ENCODE results near the gene STARD5. TPM values are rescaled to one million over a fixed set of nuclear protein-coding genes. Genes with fewer than 3 reads are reported as not detected.
A peak's percentile ranks its signal among the peaks of the same experiment; 100 is the strongest.

Gene STARD5
- total RNA-seq, 4 donors from 2014 or later = 11.2 to 54.5 (median 41.3) TPM

GRCh38 chr15:81265256-81265943 is 58.5 kb downstream of the STARD5 start:
- Histone ChIP-seq H3K36me3 (no peaks in the 10 kb centered on the region), H3K4me1 (peaks cover 4 to 11% (median 7%) of the 10 kb centered on the region in 4 donors), H3K4me3 (peak overlapping the region in 1 of 4 donors; percentile 6), H3K27me3 (peaks cover 8% of the 10 kb centered on the region), H3K27ac (no peak overlapping the region), H3K9me3 (no peaks in the 10 kb centered on the region)
- no peak for TF ChIP-seq EP300 (IDR thresholded peaks at IDR 0.05; ENCODE audit: low read depth)
- no peak for TF ChIP-seq CTCF (IDR thresholded peaks at IDR 0.05)
- TF ChIP-seq POLR2A (IDR thresholded peaks at IDR 0.05) = no peak
- TF ChIP-seq POLR2AphosphoS5 (IDR thresholded peaks at IDR 0.05) = no peak
- in situ Hi-C loops (cut with MboI; ENCODE audit: low pct_ligation_motif_present in 1 of 4, low pct_unique_long_range_greater_than_20kb in 1 of 4, low sequenced_read_pairs in 3 of 4) (loop anchor here (5.0 to 25.0 kb wide), 10 partner anchors 111 to 803 kb away; partner anchors contain the start of gene MESD (in 2 of the 4)), intact Hi-C loops (cut with DNase I; ENCODE audit: low total_unique reads) (loop anchor here (5.0 to 10.0 kb wide), 3 partner anchors 59 to 288 kb away; partner anchors contain the start of gene STARD5)
- DNase-seq = no peak
- 33 to 42% methylated on average over 5 to 12 of the region's 12 CpGs for WGBS, 2 donors (ENCODE audit: low coverage in 1 of 2)

- WGBS, 2 donors (ENCODE audit: low coverage in 1 of 2) = 79 to 83% methylated on average over 6 of the region's 6 CpGs
- no peak for DNase-seq
- no peaks in the 10 kb centered on the region for H3K36me3 ChIP-seq
- no peak overlapping the region for H3K4me3 ChIP-seq
- H3K9me3 ChIP-seq = no peaks in the 10 kb centered on the region
- TF ChIP-seq POLR2AphosphoS5 (IDR thresholded peaks at IDR 0.05) (no peak), EP300 (IDR thresholded peaks at IDR 0.05; ENCODE audit: low read depth) (no peak), POLR2A (IDR thresholded peaks at IDR 0.05) (no peak), CTCF (IDR thresholded peaks at IDR 0.05) (no peak)
- in situ Hi-C loops (cut with MboI; ENCODE audit: low pct_ligation_motif_present in 1 of 4, low pct_unique_long_range_greater_than_20kb in 1 of 4, low sequenced_read_pairs in 3 of 4) (loop anchor here (10.0 to 25.0 kb wide), 8 partner anchors 109 to 802 kb away; partner anchors contain the start of gene MESD (in 2 of the 4)), intact Hi-C loops (cut with DNase I; ENCODE audit: low total_unique reads) (loop anchor here (5.0 to 10.0 kb wide), 2 partner anchors 61 to 107 kb away; partner anchors contain the start of gene STARD5)
- H3K4me1 ChIP-seq = peaks cover 4 to 11% (median 7%) of the 10 kb centered on the region in 4 donors
- H3K27ac ChIP-seq = no peak overlapping the region
- peaks cover 13% of the 10 kb centered on the region for H3K27me3 ChIP-seq
Measured at GRCh38 chr15:81264072-81264857, 59.7 kb downstream of the STARD5 start.

- intact Hi-C loops (cut with DNase I; ENCODE audit: low total_unique reads) = loop anchor here (5.0 to 10.0 kb wide), 2 partner anchors 61 to 106 kb away; partner anchors contain the start of gene STARD5
- H3K36me3 ChIP-seq = no peaks in the 10 kb centered on the region
- 84 to 94% methylated on average over 2 to 4 of the region's 4 CpGs for WGBS, 2 donors (ENCODE audit: low coverage in 1 of 2)
- H3K4me1 ChIP-seq = peaks cover 4 to 11% (median 7%) of the 10 kb centered on the region in 4 donors
- no peak for TF ChIP-seq POLR2A (IDR thresholded peaks at IDR 0.05)
- no peak for TF ChIP-seq EP300 (IDR thresholded peaks at IDR 0.05; ENCODE audit: low read depth)
- no peak for TF ChIP-seq POLR2AphosphoS5 (IDR thresholded peaks at IDR 0.05)
- no peak for TF ChIP-seq CTCF (IDR thresholded peaks at IDR 0.05)
- H3K4me3 ChIP-seq = no peak overlapping the region
- peaks cover 13% of the 10 kb centered on the region for H3K27me3 ChIP-seq
- DNase-seq = no peak
- H3K27ac ChIP-seq = no peak overlapping the region
- no peaks in the 10 kb centered on the region for H3K9me3 ChIP-seq
- in situ Hi-C loops (cut with MboI; ENCODE audit: low pct_ligation_motif_present in 1 of 4, low pct_unique_long_range_greater_than_20kb in 1 of 4, low sequenced_read_pairs in 3 of 4) = loop anchor here (10.0 to 25.0 kb wide), 8 partner anchors 109 to 801 kb away; partner anchors contain the start of gene MESD (in 2 of the 4)
Measured at GRCh38 chr15:81263477-81263876, 60.5 kb downstream of the STARD5 start.

Measured in transverse colon (tissue), 4 donors.